Upper lobe of left lung (tissue), 6 donors: ENCODE data around the gene GREB1L. TPM values are rescaled to one million over a fixed set of nuclear protein-coding genes. Genes with fewer than 3 reads are reported as not detected.

Source experiments
- ATAC-seq, 2 donors: fragments of 200-7000 bp; cut with Tn5 transposase; one replicate each; pipeline ENCODE4 v1.9.1; 2022; ENCODE audit warnings: mild to moderate bottlenecking in 2 of 2, moderate library complexity in 2 of 2; ENCODE audit not compliant: low FRiP score in 2 of 2
- DNase-seq, 2 donors: peaks; one replicate each; pipeline ENCODE4 v3.0.0-alpha.2; 2019 to 2020
- H3K27ac ChIP-seq, 4 donors: fragments of 200-600 bp; sonication (generic); one replicate each; pipeline ENCODE4 v1.5.1; 2016 to 2019
- H3K27me3 ChIP-seq, 4 donors: fragments of 200-600 bp; sonication (generic); one replicate each; pipeline ENCODE4 v1.5.1; 2017 to 2019
- H3K36me3 ChIP-seq, 4 donors: fragments of 200-600 bp; sonication (generic); one replicate each; pipeline ENCODE4 v1.5.1; 2016 to 2019
- H3K4me1 ChIP-seq, 4 donors: fragments of 200-600 bp; sonication (generic); one replicate each; pipeline ENCODE4 v1.5.1; 2018 to 2019
- H3K4me3 ChIP-seq, 4 donors: fragments of 200-600 bp; sonication (generic); one replicate each; pipeline ENCODE4 v1.5.1; 2017 to 2019; ENCODE audit warnings: mild to moderate bottlenecking in 2 of 4, moderate library complexity in 1 of 4
- H3K9me3 ChIP-seq, 4 donors: fragments of 200-600 bp; sonication (generic); one replicate each; pipeline ENCODE4 v1.5.1; 2018 to 2019
- EP300 ChIP-seq, 4 donors: sonication (generic); formaldehyde crosslinking; IDR thresholded peaks; one replicate each; pipeline ENCODE4 v1.5.1; 2017; ENCODE audit warnings: antibody characterized with exemption in 4 of 4, control low read depth in 2 of 4
- POLR2A ChIP-seq, 4 donors: fragments of 450-650 bp; IDR thresholded peaks; one replicate each; pipeline ENCODE4 v1.5.1; 2016 to 2017; ENCODE audit warnings: antibody characterized with exemption in 4 of 4, mild to moderate bottlenecking in 2 of 4
- POLR2AphosphoS5 ChIP-seq, 2 donors: sonication (generic); formaldehyde crosslinking; IDR thresholded peaks; one replicate each; pipeline ENCODE4 v1.5.1; 2017; ENCODE audit warnings: antibody characterized with exemption in 2 of 2
- WGBS, 2 donors: methylation state at CpG; one replicate each; pipeline ENCODE4 v1.1.5; 2017 to 2018; 5-methylcytosine and 5-hydroxymethylcytosine counted together
- total RNA-seq, 6 donors: library from RNA; depleted of rRNA in 4 of 6; stranded (reverse); fragments of >200 nt in 4 of 6; gene quantifications; one replicate each; pipeline versions ENCODE4 v1.1.0 to v1.2.1, GENCODE V29; 2016 to 2021
- TF ChIP-seq, protein P1 (sequence below), 6 experiments: fragments of 450-650 bp in 4 of 6; fragments of 200-600 bp in 2 of 6; sonication (generic) in 2 of 6; IDR thresholded peaks; one replicate each; pipeline ENCODE4 v1.5.1; 2016 to 2019; ENCODE audit warnings: antibody characterized with exemption in 6 of 6
- donor health status: DM: no; HTN: no; CAD: no; lungs with moderate emphysema.
- donor health status: DM: no; HTN: yes; CAD: no; lungs with severe emphysema.

GREB1L gene
- total RNA-seq, 6 donors from 2014 or later = under 0.01 to 2.0 (median 0.44) TPM

GRCh38 chr18:21443776-21444464, 201.9 kb downstream of the GREB1L start:
- H3K27ac ChIP-seq = no peak overlapping the region
- H3K36me3 ChIP-seq = no peaks in the 10 kb centered on the region
- ATAC-seq = peak in 1 of 2 donors; percentile 13
- no peaks in the 10 kb centered on the region for H3K4me1 ChIP-seq
- 76% methylated on average over 9 of the region's 9 CpGs for WGBS, 2 donors
- no peak overlapping the region for H3K4me3 ChIP-seq
- no peaks in the 10 kb centered on the region for H3K9me3 ChIP-seq
- no peak for DNase-seq
- no peaks in the 10 kb centered on the region for H3K27me3 ChIP-seq
- TF ChIP-seq POLR2A (IDR thresholded peaks at IDR 0.05) = no peak
- no peak for TF ChIP-seq EP300 (IDR thresholded peaks at IDR 0.05)
- no peak for TF ChIP-seq POLR2AphosphoS5 (IDR thresholded peaks at IDR 0.05)
- TF ChIP-seq, protein P1, sequence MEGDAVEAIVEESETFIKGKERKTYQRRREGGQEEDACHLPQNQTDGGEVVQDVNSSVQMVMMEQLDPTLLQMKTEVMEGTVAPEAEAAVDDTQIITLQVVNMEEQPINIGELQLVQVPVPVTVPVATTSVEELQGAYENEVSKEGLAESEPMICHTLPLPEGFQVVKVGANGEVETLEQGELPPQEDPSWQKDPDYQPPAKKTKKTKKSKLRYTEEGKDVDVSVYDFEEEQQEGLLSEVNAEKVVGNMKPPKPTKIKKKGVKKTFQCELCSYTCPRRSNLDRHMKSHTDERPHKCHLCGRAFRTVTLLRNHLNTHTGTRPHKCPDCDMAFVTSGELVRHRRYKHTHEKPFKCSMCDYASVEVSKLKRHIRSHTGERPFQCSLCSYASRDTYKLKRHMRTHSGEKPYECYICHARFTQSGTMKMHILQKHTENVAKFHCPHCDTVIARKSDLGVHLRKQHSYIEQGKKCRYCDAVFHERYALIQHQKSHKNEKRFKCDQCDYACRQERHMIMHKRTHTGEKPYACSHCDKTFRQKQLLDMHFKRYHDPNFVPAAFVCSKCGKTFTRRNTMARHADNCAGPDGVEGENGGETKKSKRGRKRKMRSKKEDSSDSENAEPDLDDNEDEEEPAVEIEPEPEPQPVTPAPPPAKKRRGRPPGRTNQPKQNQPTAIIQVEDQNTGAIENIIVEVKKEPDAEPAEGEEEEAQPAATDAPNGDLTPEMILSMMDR (IDR thresholded peaks at IDR 0.05) = no peak

DNA sequence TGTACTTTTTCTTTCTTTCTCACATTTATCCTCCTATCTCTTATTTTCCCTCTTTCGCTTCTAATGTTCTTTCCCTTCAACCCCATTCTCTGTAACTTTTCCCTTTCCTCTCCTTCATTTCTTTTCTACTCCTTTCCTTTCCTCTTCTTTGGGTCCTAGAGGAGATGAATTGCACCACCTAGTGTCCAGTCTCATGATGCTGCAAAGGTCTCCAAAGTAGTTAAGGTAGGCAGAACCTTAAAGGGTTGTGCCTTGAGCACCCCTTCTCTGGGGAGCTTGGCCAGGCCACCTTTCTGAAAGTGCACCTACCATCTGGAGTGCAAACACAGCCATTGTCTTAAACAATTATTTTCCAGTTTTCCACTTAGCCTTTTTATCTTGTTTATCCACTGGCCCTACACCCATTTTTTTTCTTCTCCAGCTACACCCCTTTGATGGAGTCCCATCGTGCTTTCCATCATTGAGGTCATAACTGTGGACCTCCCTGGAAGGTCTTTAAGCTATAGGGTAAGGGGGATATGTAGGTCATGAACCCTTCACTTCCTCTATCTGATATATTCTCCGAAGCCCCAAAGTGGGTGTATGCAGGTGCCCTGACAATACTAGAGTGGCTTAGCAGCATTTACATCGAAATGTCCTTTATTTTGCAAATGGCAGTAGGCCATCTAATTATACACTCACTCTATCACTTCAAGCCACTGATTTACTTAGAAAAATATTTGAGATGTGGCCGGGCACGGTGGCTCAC, 202.6 kb downstream of the GREB1L start:
- DNase-seq (no peak), ATAC-seq (peak in 1 of 2 donors; percentile 76)
- H3K36me3 ChIP-seq = no peaks in the 10 kb centered on the region
- no peaks in the 10 kb centered on the region for H3K27me3 ChIP-seq
- H3K9me3 ChIP-seq = no peaks in the 10 kb centered on the region
- no peak overlapping the region for H3K4me3 ChIP-seq
- 83 to 85% methylated on average over 6 of the region's 6 CpGs for WGBS, 2 donors
- no peaks in the 10 kb centered on the region for H3K4me1 ChIP-seq
- no peak overlapping the region for H3K27ac ChIP-seq
- TF ChIP-seq POLR2AphosphoS5 (IDR thresholded peaks at IDR 0.05) = no peak
- TF ChIP-seq, protein P1 (IDR thresholded peaks at IDR 0.05) = peak in 5 of 6 experiments; percentile 38 to 56 (median 47)

- Histone ChIP-seq H3K9me3 (no peaks in the 10 kb centered on the region), H3K36me3 (no peaks in the 10 kb centered on the region), H3K4me1 (no peaks in the 10 kb centered on the region), H3K27ac (no peak overlapping the region), H3K27me3 (no peaks in the 10 kb centered on the region), H3K4me3 (no peak overlapping the region)
- no peak for TF ChIP-seq EP300 (IDR thresholded peaks at IDR 0.05)
- TF ChIP-seq, protein P1 (IDR thresholded peaks at IDR 0.05) = no peak
- no peak for TF ChIP-seq POLR2AphosphoS5 (IDR thresholded peaks at IDR 0.05)
- TF ChIP-seq POLR2A (IDR thresholded peaks at IDR 0.05) = no peak
- no peak for DNase-seq
- ATAC-seq = no peak
Measured at GRCh38 chr18:21448299-21448698, 206.3 kb downstream of the GREB1L start.

GRCh38 chr18:21449367-21450290, 207.6 kb downstream of the GREB1L start:
- Histone ChIP-seq H3K9me3 (no peaks in the 10 kb centered on the region), H3K4me3 (no peak overlapping the region), H3K36me3 (no peaks in the 10 kb centered on the region), H3K4me1 (no peaks in the 10 kb centered on the region), H3K27ac (no peak overlapping the region), H3K27me3 (no peaks in the 10 kb centered on the region)
- DNase-seq (no peak), ATAC-seq (no peak)
- WGBS, 2 donors = 85 to 86% methylated on average over 5 of the region's 5 CpGs
- TF ChIP-seq, protein P1 (IDR thresholded peaks at IDR 0.05) = no peak
- TF ChIP-seq POLR2AphosphoS5 (IDR thresholded peaks at IDR 0.05) (no peak), POLR2A (IDR thresholded peaks at IDR 0.05) (no peak), EP300 (IDR thresholded peaks at IDR 0.05) (no peak)
